Left ventricle myocardium inferior (tissue), 1 donor: Measurements from ENCODE around the gene TOR1AIP2. TPM values are rescaled to one million over a fixed set of nuclear protein-coding genes. Genes with fewer than 3 reads are reported as not detected.
A peak's percentile ranks its signal among the peaks of the same experiment; 100 is the strongest.

Experiments
- DNase-seq: peaks from one replicate; pipeline ENCODE4 v3.0.0-alpha.2; 2020
- H3K27ac ChIP-seq: fragments of 200-600 bp; replicated peaks from 2 replicates; pipeline ENCODE4 v1.8.0; 2021
- H3K27me3 ChIP-seq: fragments of 200-600 bp; 2 replicates; pipeline ENCODE4 v1.8.0; 2021; ENCODE audit warnings: low read depth
- H3K36me3 ChIP-seq: fragments of 200-600 bp; 2 replicates; pipeline ENCODE4 v1.8.0; 2021
- H3K4me1 ChIP-seq: fragments of 200-600 bp; 2 replicates; pipeline ENCODE4 v1.8.0; 2021
- H3K4me3 ChIP-seq: fragments of 200-600 bp; 2 replicates; pipeline ENCODE4 v1.8.0; 2021; ENCODE audit warnings: mild to moderate bottlenecking, moderate library complexity
- H3K9me3 ChIP-seq: fragments of 200-600 bp; replicated peaks from 2 replicates; pipeline ENCODE4 v1.8.0; 2021
- intact Hi-C: fragments of 100-400 bp; cut with micrococcal nuclease; formaldehyde crosslinking; loops from one replicate; pipeline ENCODE4 v1.11.0; 2022
- total RNA-seq: library from RNA; stranded (reverse); fragmentation: NEBNext Ultra II Directional; extraction: Animal tissue kit (Norgen Biotek cat#: 25700); gene quantifications from one replicate; pipeline ENCODE4 v1.2.1, GENCODE V29; 2021
- TF ChIP-seq, protein P1 (sequence below): fragments of 200-600 bp; IDR thresholded peaks from 2 replicates; pipeline ENCODE4 v1.8.0; 2021; ENCODE audit warnings: antibody characterized with exemption, mild to moderate bottlenecking, borderline replicate concordance
- donor health status: DM: no; HTN: yes; CAD: no; lungs with severe emphysema.

Gene TOR1AIP2
- total RNA-seq, 1 donor from 2014 or later, result 48.1 TPM

- Histone ChIP-seq H3K4me1 (peaks cover 38% of the 10 kb centered on the region), H3K27me3 (peaks cover 36% of the 10 kb centered on the region), H3K4me3 (peak overlapping the region; percentile 60), H3K9me3 (no peaks in the 10 kb centered on the region), H3K27ac (peak overlapping the region; percentile 75), H3K36me3 (no peaks in the 10 kb centered on the region)
- intact Hi-C loops, result loop anchor here (2.0 kb wide), 1 partner anchor 108 kb away; no protein-coding TSS in a partner anchor
- peak; percentile 66 for DNase-seq
- TF ChIP-seq, protein P1, sequence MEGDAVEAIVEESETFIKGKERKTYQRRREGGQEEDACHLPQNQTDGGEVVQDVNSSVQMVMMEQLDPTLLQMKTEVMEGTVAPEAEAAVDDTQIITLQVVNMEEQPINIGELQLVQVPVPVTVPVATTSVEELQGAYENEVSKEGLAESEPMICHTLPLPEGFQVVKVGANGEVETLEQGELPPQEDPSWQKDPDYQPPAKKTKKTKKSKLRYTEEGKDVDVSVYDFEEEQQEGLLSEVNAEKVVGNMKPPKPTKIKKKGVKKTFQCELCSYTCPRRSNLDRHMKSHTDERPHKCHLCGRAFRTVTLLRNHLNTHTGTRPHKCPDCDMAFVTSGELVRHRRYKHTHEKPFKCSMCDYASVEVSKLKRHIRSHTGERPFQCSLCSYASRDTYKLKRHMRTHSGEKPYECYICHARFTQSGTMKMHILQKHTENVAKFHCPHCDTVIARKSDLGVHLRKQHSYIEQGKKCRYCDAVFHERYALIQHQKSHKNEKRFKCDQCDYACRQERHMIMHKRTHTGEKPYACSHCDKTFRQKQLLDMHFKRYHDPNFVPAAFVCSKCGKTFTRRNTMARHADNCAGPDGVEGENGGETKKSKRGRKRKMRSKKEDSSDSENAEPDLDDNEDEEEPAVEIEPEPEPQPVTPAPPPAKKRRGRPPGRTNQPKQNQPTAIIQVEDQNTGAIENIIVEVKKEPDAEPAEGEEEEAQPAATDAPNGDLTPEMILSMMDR, result no peak
Measured at GRCh38 chr1:179814546-179814838, 63.1 kb downstream of the TOR1AIP2 start.

GRCh38 chr1:179813626-179814545 is 63.7 kb downstream of the TOR1AIP2 start:
- no peak for DNase-seq
- Histone ChIP-seq H3K27ac (no peak overlapping the region), H3K4me1 (peaks cover 38% of the 10 kb centered on the region), H3K36me3 (no peaks in the 10 kb centered on the region), H3K9me3 (no peaks in the 10 kb centered on the region), H3K27me3 (peaks cover 35% of the 10 kb centered on the region), H3K4me3 (peak overlapping the region; percentile 60)
- intact Hi-C loops, result loop anchor here (2.0 kb wide), 1 partner anchor 107 kb away; no protein-coding TSS in a partner anchor
- TF ChIP-seq, protein P1, result no peak

DNA sequence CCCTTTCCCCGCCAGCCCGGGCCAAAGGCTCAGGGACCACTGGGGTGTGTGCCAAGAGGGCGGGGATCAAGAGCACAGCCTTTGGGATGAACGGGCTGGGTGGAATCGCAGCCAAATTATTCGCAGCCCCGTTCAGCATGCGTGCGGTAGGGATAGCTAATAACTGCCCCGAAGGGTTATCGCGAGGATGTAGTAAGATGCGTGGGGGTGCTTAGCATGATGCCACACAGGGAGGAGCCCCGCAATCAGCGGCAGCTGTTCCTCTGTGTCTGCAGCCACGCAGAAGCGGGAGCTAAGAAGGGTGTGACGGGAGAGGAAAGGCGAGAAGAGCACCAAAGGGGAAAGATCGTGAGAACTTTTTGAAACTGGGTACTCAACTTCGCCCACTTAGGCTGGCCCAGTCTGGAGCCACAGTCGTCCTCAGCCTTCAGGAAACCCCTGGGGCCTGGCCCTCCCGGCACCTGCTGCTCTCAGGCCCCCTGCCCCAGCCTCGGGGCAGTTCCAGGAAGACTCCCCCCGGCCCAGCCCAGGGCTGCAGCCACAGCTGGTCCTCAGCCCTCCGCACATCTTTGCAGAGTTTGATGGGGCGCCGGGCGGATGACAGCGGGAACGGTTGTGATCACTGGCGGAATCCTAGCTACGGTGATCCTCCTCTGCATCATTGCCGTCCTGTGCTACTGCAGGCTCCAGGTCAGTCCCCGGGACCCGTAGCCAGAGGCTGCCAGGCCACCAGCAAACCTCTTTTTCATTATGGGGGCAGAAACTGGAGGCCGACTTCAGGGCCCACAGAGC is 64.9 kb downstream of the TOR1AIP2 start:
- H3K27ac ChIP-seq, result no peak overlapping the region
- H3K9me3 ChIP-seq, result no peaks in the 10 kb centered on the region
- DNase-seq, result no peak
- TF ChIP-seq, protein P1, result no peak
- peaks cover 33% of the 10 kb centered on the region for H3K4me1 ChIP-seq
- no peaks in the 10 kb centered on the region for H3K36me3 ChIP-seq
- H3K27me3 ChIP-seq, result peaks cover 31% of the 10 kb centered on the region
- no peak overlapping the region for H3K4me3 ChIP-seq
- intact Hi-C loops, result no loop called here

GRCh38 chr1:179810367-179810715 is 67.3 kb downstream of the TOR1AIP2 start:
- DNase-seq, result no peak
- TF ChIP-seq, protein P1, result no peak
- intact Hi-C loops, result no loop called here
- H3K27ac ChIP-seq, result no peak overlapping the region
- no peaks in the 10 kb centered on the region for H3K9me3 ChIP-seq
- peaks cover 10% of the 10 kb centered on the region for H3K4me1 ChIP-seq
- no peaks in the 10 kb centered on the region for H3K36me3 ChIP-seq
- H3K4me3 ChIP-seq, result no peak overlapping the region
- peaks cover 31% of the 10 kb centered on the region for H3K27me3 ChIP-seq

- H3K4me3 ChIP-seq, result no peak overlapping the region
- DNase-seq, result peak; percentile 50
- H3K36me3 ChIP-seq, result no peaks in the 10 kb centered on the region
- no peak overlapping the region for H3K27ac ChIP-seq
- peaks cover 31% of the 10 kb centered on the region for H3K27me3 ChIP-seq
- H3K4me1 ChIP-seq, result peaks cover 6% of the 10 kb centered on the region
- TF ChIP-seq, protein P1, result peak; percentile 94
- intact Hi-C loops, result no loop called here
- no peaks in the 10 kb centered on the region for H3K9me3 ChIP-seq
Measured at GRCh38 chr1:179809506-179810366, 67.9 kb downstream of the TOR1AIP2 start.
